Liver (tissue), 9 donors: Measurements from ENCODE around the gene CEL. TPM values are rescaled to one million over a fixed set of nuclear protein-coding genes. Genes with fewer than 3 reads are reported as not detected.

Experiments used
- DNase-seq: peaks from one replicate; pipeline ENCODE4 v3.0.0-alpha.2; 2017; ENCODE audit warnings: low spot score
- H3K27ac ChIP-seq, 2 donors: one replicate each; pipeline ENCODE4 v1.7.0; 2013; ENCODE audit warnings: inconsistent platforms in 2 of 2, low read length in 2 of 2, control low read depth in 1 of 2, low read depth in 1 of 2, mild to moderate bottlenecking in 1 of 2
- H3K27me3 ChIP-seq, 4 donors: one replicate each; pipeline versions ENCODE4 v1.6.1 to v1.7.0; 2013; ENCODE audit warnings: low read length in 3 of 4, inconsistent platforms in 1 of 4, mild to moderate bottlenecking in 1 of 4, moderate library complexity in 1 of 4; ENCODE audit not compliant: control insufficient read depth in 4 of 4, insufficient read depth in 4 of 4
- H3K36me3 ChIP-seq, 4 donors: one replicate each; pipeline versions ENCODE4 v1.6.1 to v1.7.0; 2013; ENCODE audit warnings: low read length in 3 of 4, mild to moderate bottlenecking in 3 of 4, low read depth in 1 of 4, moderate library complexity in 1 of 4; ENCODE audit not compliant: control insufficient read depth in 4 of 4, insufficient read depth in 3 of 4
- H3K4me1 ChIP-seq, 4 donors: one replicate each; pipeline versions ENCODE4 v1.6.1 to v1.7.0; 2013; ENCODE audit warnings: low read length in 3 of 4, mild to moderate bottlenecking in 3 of 4, moderate library complexity in 1 of 4; ENCODE audit not compliant: control insufficient read depth in 4 of 4, insufficient read depth in 4 of 4
- H3K4me3 ChIP-seq, 3 donors: one replicate each; pipeline versions ENCODE4 v1.6.1 to v1.7.0; 2013; ENCODE audit warnings: low read length in 3 of 3, control low read depth in 1 of 3, low read depth in 1 of 3, mild to moderate bottlenecking in 1 of 3
- H3K9ac ChIP-seq, 2 donors: one replicate each; pipeline ENCODE4 v1.7.0; 2013; ENCODE audit warnings: low read length in 2 of 2, mild to moderate bottlenecking in 2 of 2, moderate library complexity in 2 of 2, control low read depth in 1 of 2, low read depth in 1 of 2
- H3K9me3 ChIP-seq, 4 donors: one replicate each; pipeline versions ENCODE4 v1.6.1 to v1.7.0; 2013; ENCODE audit warnings: low read length in 3 of 4; ENCODE audit not compliant: control insufficient read depth in 4 of 4
- CTCF ChIP-seq: fragments of 150-350 bp; IDR thresholded peaks from 2 replicates; pipeline ENCODE4 v1.5.1; 2017; ENCODE audit warnings: improper control_type of control experiment, low read depth, low read length; ENCODE audit not compliant: missing input control
- EGR1 ChIP-seq, 2 donors: IDR thresholded peaks; 2 replicates each; pipeline ENCODE4 v1.6.1; 2016 to 2018; ENCODE audit warnings: antibody characterized with exemption in 2 of 2, low read depth in 2 of 2
- FOXA1 ChIP-seq: IDR thresholded peaks from 2 replicates; pipeline ENCODE4 v1.6.1; 2016; ENCODE audit warnings: antibody characterized with exemption
- FOXA2 ChIP-seq: IDR thresholded peaks from 2 replicates; pipeline ENCODE4 v1.6.1; 2016; ENCODE audit warnings: antibody characterized with exemption
- GABPA ChIP-seq, 2 donors: IDR thresholded peaks in 1 of 2; conservative IDR thresholded peaks in 1 of 2; 2 replicates each; pipeline ENCODE4 v1.6.1; 2016; ENCODE audit warnings: antibody characterized with exemption in 2 of 2, mild to moderate bottlenecking in 1 of 2, moderate library complexity in 1 of 2
- HNF4A ChIP-seq, 2 donors: conservative IDR thresholded peaks; 2 replicates each; pipeline ENCODE4 v1.6.1; 2016; ENCODE audit warnings: antibody characterized with exemption in 2 of 2, mild to moderate bottlenecking in 2 of 2
- HNF4G ChIP-seq: IDR thresholded peaks from 2 replicates; pipeline ENCODE4 v1.6.1; 2016; ENCODE audit warnings: antibody characterized with exemption
- JUND ChIP-seq, 2 donors: IDR thresholded peaks; 2 replicates each; pipeline ENCODE4 v1.6.1; 2016; ENCODE audit warnings: antibody characterized with exemption in 2 of 2
- MAX ChIP-seq: IDR thresholded peaks from 2 replicates; pipeline ENCODE4 v1.6.1; 2016; ENCODE audit warnings: antibody characterized with exemption
- NR2F2 ChIP-seq: IDR thresholded peaks from 2 replicates; pipeline ENCODE4 v1.6.1; 2016; ENCODE audit warnings: antibody characterized with exemption
- RAD21 ChIP-seq, 2 donors: IDR thresholded peaks; 2 replicates each; pipeline ENCODE4 v1.6.1; 2016; ENCODE audit warnings: antibody characterized with exemption in 2 of 2, mild to moderate bottlenecking in 2 of 2
- REST ChIP-seq: IDR thresholded peaks from 2 replicates; pipeline ENCODE4 v1.6.1; 2016; ENCODE audit warnings: antibody characterized with exemption, mild to moderate bottlenecking
- RXRA ChIP-seq, 2 donors: IDR thresholded peaks; 2 replicates each; pipeline ENCODE4 v1.6.1; 2017 to 2018; ENCODE audit warnings: antibody characterized with exemption in 2 of 2, mild to moderate bottlenecking in 1 of 2
- SP1 ChIP-seq: IDR thresholded peaks from 2 replicates; pipeline ENCODE4 v1.6.1; 2018; ENCODE audit warnings: antibody characterized with exemption, mild to moderate bottlenecking
- TAF1 ChIP-seq: conservative IDR thresholded peaks from 2 replicates; pipeline ENCODE4 v1.6.1; 2016; ENCODE audit warnings: antibody characterized with exemption, mild to moderate bottlenecking
- YY1 ChIP-seq: IDR thresholded peaks from 2 replicates; pipeline ENCODE4 v1.6.1; 2016; ENCODE audit warnings: antibody characterized with exemption, mild to moderate bottlenecking
- ZBTB33 ChIP-seq: IDR thresholded peaks from 2 replicates; pipeline ENCODE4 v1.6.1; 2016; ENCODE audit warnings: antibody characterized with exemption
- WGBS: extraction: QIAGEN DNeasy Blood & Tissue Kit; methylation state at CpG from one replicate; pipeline ENCODE4 v1.1.7; 2013; 5-methylcytosine and 5-hydroxymethylcytosine counted together
- polyA plus RNA-seq, 2 donors: library from polyadenylated mRNA; stranded (reverse) in 1 of 2; unstranded in 1 of 2; fragments of 200-250 nt in 1 of 2; fragments of >200 nt in 1 of 2; fragmentation: Nextera tagmentation in 1 of 2; extraction: Ambion mirVana in 1 of 2; gene quantifications; one replicate each; pipeline versions ENCODE4 v1.2.1 to v1.2.3, GENCODE V29; 2013 to 2015
- total RNA-seq, 2 donors: library from RNA; depleted of rRNA; stranded (reverse); fragments of >200 nt; gene quantifications; one replicate each; pipeline ENCODE4 v1.2.3, GENCODE V29; 2014
- donor health status: healthy.
- donor health status: healthy.
- donor health status: healthy.
- donor health status: healthy.
- donor health status: healthy.

The CEL gene
- total and polyA plus RNA-seq, 4 donors, result 0.08 to 0.25 (median 0.09) TPM; not detected in 1

- TF ChIP-seq FOXA2 (no peak), JUND (IDR thresholded peaks at IDR 0.05) (no peak)
Measured at GRCh38 chr9:133041958-133042357, 19.8 kb upstream of the CEL start (continued).

- H3K36me3 ChIP-seq, result peaks cover 5 to 46% (median 21%) of the 10 kb centered on the region in 4 donors
- DNase-seq, result no peak
- 92% methylated on average over 8 of the region's 8 CpGs for whole genome bisulfite sequencing
- H3K9me3 ChIP-seq, result no peaks in the 10 kb centered on the region
- H3K9ac ChIP-seq, result no peak overlapping the region
- H3K4me3 ChIP-seq, result no peak overlapping the region
- no peaks in the 10 kb centered on the region for H3K4me1 ChIP-seq
- no peaks in the 10 kb centered on the region for H3K27me3 ChIP-seq
- no peak overlapping the region for H3K27ac ChIP-seq
- TF ChIP-seq RXRA (IDR thresholded peaks at IDR 0.05) (no peak), FOXA1 (no peak), TAF1 (no peak), JUND (IDR thresholded peaks at IDR 0.05) (no peak), HNF4G (no peak), HNF4A (conservative IDR thresholded peaks at IDR 0.05) (no peak), ZBTB33 (no peak), REST (no peak), GABPA (IDR thresholded peaks at IDR 0.05 in 1 of 2, conservative IDR thresholded peaks at IDR 0.05 in 1 of 2) (no peak), EGR1 (IDR thresholded peaks at IDR 0.05; ENCODE audit: low read depth in 2 of 2) (no peak), CTCF (no peak)
Measured at GRCh38 chr9:133042676-133043075, 19.1 kb upstream of the CEL start.

GRCh38 chr9:133043449-133044035, 18.2 kb upstream of the CEL start:
- H3K9ac ChIP-seq, result no peak overlapping the region
- H3K4me1 ChIP-seq, result no peaks in the 10 kb centered on the region
- 98% methylated on average over 16 of the region's 16 CpGs for WGBS
- H3K27ac ChIP-seq, result no peak overlapping the region
- no peaks in the 10 kb centered on the region for H3K27me3 ChIP-seq
- H3K4me3 ChIP-seq, result no peak overlapping the region
- H3K9me3 ChIP-seq, result no peaks in the 10 kb centered on the region
- DNase-seq, result no peak
- H3K36me3 ChIP-seq, result peaks cover 5 to 46% (median 21%) of the 10 kb centered on the region in 4 donors
- TF ChIP-seq FOXA1 (no peak), RAD21 (IDR thresholded peaks at IDR 0.05) (no peak), ZBTB33 (no peak), HNF4A (conservative IDR thresholded peaks at IDR 0.05) (no peak), TAF1 (no peak), JUND (IDR thresholded peaks at IDR 0.05) (no peak), GABPA (IDR thresholded peaks at IDR 0.05 in 1 of 2, conservative IDR thresholded peaks at IDR 0.05 in 1 of 2) (no peak), MAX (no peak), NR2F2 (no peak), SP1 (no peak), HNF4G (no peak), RXRA (IDR thresholded peaks at IDR 0.05) (no peak), EGR1 (IDR thresholded peaks at IDR 0.05; ENCODE audit: low read depth in 2 of 2) (no peak), YY1 (no peak), CTCF (no peak)
